GM10847 (cell line): ENCODE data around the gene OXT.

Source experiments
- POLR2A ChIP-seq: IDR thresholded peaks from 2 replicates; pipeline ENCODE4 v1.6.1; 2011; ENCODE audit not compliant: insufficient read length; ENCODE audit errors: extremely low read depth

The OXT gene

DNA sequence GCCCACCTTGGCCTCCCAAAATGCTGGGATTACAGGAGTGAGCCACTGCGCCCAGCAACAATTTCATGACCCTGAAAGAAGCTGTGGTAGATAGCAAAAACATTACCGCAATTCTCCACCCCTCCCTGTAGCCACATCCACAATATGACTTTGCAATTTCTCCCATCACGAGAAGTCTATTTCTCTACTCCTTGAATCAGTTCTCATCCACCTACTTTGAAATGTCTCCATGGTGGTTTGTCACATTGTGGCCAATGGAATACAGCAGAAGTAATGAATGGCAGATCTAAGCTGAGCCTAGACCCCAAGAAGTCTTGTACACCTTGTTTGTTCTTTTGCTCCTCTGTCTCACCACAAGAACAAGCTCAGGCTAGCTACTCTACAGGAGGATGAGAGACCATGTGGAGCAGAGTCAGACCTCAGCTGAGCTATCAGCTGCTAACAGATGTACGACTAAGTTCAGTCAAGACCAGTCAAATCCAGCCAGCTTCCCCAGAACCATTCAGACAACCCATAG lies 6.3 kb downstream of the OXT start:
- TF ChIP-seq POLR2A = no peak

DNA sequence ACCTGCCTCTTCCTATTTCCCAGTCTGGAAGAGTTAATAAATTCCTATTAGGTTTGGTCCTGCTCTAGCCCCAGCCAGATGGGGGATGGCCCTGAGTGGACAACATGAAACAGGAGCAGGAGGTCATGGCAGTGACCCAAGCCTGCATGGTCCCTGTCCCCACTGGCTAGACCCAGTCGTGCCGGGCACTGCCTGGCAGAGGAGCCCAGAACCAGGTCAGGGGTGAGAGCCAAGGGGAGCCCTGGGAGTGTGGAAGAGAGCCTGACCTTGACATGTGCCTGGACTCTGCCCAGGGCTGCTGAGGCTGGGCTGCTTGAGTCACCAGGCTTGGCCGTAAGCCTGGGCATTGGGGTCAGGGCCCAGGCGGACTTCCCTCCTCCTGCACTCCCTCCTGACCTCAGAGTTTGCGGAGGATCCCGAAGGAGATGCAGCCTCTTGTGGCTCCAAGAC lies 9.5 kb downstream of the OXT start:
- no peak for TF ChIP-seq POLR2A

DNA sequence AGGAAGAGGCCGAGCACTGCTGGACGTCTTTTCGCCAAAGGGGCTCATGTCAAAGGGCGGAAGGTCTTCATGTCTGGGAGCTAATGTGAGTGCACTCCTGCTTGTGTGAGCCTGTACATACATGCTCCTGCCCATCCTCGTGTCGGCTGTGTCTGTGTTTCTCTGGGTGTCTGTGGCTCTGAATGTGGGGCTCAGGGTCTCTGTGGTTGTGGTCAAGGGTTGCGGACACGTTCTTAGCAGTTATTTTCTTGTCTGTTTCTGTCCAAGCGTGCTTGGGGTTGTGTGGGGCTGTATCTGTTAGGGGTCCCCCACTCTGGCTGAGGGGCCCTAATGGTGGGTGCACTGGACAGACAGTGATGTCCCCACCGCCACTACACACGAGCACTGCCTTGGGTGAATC lies 10.2 kb downstream of the OXT start:
- TF ChIP-seq POLR2A = no peak

DNA sequence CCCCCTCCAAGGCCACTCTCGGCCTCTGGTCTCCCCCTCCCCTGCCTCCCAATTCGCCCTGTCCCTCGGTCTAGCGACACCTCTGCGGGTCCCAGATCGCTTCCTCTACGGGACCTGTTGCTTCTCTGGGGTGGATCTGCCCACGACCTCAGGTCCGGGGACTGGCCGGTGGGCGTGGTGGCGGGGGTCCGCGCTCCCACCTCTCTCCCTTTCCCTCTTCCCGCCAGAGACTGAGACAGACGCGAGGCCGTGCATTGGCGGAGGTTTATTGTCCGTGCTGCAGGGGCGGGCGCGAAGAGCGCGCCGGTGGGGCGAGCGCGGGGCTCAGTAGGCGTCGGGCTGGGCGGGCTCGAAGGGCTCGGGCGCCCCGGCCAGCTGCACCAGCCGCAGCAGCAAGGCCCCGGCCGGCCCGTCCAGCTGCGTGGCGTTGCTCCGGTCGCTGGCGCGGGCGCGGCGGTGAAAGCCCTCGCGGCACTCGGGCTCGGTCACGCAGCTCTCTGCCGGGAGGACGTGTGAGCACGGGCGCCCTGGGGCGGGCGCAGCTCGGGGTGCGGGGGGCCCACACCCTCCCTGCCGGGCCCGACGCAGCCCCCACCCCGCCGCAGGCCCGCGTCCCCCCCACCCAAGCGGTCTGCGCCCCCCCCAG lies 11.0 kb downstream of the OXT start:
- no peak for TF ChIP-seq POLR2A

DNA sequence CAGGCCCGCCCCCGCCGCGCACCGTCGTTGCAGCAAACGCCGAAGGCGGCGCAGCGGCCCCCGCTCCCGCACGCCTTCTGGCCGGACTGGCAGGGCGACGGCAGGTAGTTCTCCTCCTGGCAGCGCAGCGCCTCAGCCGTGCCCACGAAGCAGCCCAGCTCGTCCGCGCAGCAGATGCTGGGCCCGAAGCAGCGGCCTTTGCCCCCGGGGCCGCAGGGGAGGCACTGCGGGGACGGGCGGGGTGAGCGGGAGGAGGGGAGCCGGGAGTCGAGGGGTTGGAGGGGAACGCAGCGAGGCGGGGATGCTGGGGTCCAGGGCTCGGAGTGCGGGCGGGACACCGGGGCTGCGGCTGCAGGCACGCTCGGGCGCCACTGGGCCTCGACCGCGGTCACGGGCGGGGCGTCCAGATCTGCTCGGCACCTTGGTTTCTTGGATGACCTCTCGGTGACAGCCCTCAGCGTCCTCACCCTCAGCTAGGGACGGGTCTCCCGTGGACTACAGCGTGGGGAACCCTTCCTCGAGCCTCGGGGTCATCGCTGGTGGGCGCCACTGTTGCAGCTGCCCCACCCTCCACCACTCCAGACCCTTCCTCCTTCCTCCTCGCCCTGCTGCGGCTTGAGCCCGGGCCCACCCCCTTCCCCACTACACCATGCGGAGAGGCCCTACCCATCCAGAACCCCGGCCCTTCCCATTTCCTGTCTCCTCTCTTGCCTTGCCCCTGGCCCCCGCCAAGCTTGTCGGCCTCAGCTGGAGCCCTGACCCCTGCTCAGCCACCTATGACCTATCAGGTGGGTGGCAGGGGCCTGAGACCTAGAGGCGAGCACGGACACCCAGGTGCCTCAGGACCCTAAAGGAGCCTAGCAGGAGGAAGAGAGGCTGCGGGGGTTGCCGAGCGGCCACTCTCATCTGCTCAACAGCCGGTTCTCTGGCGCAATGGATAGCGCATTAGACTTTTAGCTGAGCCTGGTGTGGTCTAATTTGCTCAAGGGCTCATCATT lies 11.8 kb downstream of the OXT start:
- no peak for TF ChIP-seq POLR2A

DNA sequence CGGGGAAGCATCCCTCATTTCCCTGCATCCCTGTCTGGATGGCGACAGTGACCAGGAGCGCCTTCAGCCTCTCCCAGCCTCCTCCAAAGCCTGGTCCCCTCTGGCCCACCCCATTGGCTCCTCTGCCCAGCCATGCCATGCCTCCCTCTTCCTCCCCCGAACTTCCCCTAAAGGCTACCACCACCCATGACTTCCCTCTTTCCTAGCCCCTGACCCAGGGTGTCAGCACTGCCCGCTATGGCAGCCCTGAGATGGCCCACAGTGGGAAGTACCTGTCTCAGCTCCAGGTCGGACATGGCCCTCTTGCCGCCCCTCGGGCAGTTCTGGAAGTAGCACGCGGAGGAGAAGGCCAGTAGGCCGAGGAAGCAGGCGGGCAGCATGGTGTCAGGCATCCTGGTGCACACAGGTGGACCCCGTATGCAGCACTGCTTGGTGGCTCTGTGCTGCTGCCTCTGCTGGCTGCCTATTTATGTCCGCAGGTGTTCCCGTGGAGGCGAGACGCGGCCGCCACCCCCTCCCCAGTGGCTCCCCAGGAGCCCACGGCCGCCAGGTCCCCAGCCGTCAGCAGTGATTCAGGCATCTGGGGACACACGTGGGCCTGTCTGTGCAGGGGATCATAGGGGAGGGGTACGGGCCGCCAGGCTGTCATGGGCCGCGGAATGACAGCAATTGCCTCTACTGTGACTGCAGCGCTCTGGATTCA lies 13.0 kb downstream of the OXT start, which contains the start of gene AVP:
Gene AVP, minus strand, starts transcription at position 442 of the 703 bp plus-strand sequence. Its CDS starts 50 bp downstream, at position 392.
- no peak for TF ChIP-seq POLR2A

DNA sequence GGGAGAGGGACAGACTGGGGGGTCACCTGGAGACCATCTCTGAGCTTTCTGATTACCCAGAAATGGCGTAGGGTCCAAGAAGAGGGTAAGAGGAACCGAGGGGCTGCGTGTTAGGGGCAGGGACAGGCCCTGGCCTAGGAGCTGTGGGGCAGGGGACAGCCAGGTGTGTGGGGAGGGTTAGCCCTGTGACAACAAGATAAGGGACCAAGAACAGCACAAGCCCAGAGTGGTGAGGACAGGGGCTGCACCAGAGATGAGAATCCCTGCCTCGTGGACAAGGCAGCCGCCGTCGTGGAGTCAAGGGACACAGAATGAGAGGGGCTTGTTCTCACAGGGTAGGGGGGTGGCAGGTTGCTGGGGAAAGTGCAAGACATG lies 13.6 kb downstream of the OXT start:
- TF ChIP-seq POLR2A = no peak

DNA sequence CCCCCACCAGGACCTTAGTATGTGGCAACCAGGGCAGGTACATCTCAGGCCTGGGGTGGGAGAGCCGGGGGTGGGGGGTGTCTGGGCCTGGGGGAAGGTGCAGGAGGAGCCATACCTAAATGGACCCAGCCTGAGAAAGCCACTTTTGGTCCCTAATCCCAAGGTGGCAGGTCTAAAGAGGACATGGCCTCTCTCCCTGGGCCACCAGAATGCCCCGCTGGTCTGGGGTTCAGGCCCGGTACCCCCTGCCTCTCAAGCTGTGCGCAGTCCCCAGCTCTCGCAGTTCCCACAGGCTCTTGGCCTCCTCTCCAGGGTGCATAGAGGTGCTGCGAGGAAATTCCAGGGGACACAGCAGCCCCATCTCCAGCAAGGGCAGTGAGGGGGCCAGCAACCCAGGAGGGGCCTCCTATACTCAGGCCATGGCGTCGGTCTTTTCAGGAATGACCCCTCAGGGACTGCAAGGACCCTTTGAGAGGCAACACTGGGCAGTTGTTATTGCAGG lies 14.2 kb downstream of the OXT start:
- no peak for TF ChIP-seq POLR2A

DNA sequence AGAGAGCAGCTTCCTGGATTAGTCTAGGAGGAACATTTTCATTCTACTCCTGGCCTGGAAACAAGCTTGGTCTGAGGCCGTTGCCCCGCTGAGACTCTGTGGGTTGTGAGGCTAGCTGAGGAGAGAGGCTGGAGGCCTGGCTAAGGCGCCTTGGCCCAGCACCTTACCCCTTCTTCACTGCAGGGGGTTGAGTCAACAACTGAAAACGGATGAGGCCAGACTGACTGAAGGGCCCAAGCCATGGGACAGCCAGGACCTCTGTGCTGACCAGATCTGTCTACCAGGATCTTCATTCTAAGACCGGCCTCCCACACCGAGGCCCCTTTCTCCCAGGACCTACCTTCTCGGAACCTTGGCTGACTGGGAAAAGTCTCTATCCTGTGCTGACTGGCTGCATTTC lies 16.6 kb downstream of the OXT start:
- TF ChIP-seq POLR2A = no peak

DNA sequence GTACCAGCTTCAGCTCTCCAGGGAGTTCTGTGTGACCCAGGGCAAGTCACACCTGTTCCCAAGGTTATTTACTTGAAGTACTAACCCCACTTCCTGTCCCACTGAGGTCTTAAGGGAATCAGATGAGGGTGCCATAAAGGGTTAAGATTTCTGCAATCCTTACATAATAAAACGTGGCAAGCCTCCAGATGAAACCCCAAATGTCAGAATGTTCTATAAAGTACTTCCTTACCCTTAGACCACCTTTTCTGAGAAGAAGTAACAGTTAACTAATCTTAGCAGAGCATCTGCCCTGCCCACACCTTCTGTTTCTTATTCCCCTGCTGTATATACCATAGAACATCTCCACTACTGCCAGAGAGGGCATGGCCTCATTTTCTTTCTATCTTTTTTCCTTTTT lies 19.1 kb downstream of the OXT start:
- TF ChIP-seq POLR2A = no peak

DNA sequence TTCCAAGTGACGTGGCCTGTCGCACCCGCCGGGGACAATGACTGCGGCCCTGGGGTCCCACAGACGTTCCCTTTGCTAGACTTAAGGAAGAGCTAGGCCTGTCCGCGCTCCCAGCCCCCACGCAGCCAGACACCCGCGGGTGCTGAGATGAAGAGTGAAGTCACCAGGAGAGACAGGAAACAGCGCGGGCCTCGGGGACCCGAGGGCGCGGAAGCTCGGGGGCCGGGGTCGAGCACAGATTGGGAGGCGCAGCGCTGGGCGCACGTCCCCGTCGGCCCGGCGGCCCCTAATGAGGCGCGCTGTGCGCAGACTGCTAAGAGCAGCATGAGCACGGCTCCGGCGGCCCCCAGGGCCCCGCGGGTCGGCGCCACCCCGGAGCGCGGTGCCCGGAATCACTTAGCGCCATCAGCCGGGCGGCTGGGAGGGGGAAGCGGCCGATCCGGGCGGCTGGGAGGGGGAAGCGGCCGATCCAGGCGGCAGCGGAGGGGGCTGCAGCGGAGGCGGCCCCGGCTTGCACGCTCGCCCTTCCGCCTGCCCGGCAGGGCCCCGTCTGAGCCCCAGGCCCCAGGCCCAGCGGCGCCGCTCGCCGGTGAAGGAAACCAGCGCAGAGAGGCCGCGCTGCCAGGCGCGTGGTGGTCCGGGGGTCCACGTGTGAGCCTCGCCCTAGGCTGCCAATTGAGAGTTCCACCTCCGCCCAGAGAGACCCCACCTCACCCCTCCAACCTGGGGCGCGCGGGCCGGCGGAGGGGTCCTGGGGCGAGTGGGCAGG lies 21.4 kb downstream of the OXT start:
- TF ChIP-seq POLR2A = no peak

DNA sequence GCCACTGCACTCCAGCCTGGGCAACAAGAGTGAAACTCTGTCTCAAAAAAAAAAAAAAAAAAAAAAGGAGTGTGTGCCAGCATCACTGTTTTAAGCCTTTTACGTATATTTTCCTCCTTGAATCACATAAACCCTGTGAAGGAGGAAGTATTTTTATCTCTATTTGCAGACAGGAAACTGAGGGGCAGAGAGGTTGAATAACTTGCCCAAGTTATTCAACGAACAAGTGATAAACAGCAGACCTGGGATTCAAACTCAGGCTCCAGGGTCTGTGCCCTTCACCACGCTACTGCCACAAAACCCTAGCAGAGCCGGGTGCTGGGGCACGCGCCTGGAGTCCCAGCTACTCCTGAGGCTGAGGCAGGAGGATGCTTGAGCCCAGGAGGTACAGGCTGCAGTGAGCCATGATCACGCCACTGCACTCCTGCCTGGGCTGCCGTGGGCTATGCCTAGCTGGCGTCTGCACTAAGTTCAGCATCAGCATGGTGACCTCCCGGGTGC lies 22.5 kb downstream of the OXT start:
- TF ChIP-seq POLR2A = no peak

DNA sequence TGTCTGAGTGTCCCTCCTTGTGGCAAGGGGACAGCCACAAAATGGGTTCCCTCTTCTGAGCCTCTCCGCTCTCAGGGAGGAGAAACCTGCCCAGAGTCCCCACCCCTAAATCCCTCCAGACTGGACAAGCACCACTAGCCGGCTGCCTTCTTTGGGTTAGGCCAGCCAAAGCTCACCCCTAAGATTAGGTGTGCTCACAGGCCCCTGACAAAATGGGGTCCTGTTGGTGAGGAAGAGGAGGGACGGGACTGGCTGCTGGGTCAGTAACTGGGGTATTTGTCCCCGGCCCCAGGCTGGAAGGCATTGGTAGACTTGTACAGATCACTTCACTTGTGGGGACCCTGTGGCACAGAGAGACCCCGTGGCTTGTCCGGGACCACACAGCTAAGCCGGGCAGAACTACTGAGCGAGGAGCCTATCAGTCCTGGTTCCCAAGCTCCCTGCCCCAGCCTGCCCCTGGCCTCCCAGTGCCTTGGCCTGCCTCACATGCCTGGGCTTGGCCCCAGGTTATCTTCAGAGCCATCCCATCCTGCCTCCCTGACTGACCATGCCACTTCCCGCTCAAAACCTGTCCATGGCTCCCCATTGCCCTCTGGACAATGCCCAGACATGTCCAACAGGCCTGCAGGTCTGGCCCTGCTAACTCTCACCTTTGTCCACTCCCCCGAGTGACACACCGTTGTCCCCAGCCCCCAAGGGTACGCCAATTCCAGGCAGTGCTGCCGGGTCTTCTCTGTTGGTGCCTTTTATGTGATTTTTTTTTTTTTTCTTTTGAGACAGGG lies 23.6 kb downstream of the OXT start:
- no peak for TF ChIP-seq POLR2A

DNA sequence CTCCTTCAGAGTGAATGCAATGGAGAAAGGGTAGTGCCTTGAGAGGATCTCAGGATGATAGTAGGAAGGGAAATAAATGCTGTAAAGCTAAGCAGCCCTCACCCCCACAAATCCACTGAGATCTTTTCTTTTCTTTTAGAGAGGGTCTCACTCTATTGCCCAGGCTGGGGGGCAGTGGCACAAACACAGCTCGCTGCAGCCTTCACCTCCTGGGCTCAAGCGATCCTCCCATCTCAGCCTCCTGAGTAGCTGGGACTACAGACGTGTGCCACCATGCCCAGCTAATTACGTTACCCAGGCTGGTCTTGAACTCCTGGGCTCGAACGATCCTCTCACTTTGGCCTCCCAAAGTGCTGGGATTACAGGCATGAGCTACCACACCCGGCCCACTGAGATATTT lies 29.1 kb downstream of the OXT start:
- TF ChIP-seq POLR2A = no peak

DNA sequence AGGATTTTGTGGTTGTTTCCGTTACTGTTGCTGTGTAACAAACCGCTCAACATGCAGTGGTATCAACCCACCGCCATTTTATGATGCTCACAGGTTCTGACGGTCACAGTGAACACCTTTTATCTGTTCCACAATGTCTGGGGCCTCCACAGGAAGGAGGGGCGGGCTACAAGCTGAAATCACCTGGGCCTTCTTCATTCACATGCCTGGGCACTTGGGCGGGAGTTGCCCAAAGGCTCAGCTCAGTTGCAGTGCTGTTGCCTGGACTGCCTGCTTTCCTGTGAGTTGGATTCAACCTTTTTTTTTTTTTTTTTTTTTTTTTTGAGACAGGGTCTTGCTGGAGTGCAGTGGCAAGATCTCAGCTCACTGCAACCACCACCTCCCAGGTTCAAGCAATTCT lies 29.8 kb downstream of the OXT start:
- TF ChIP-seq POLR2A = no peak
